OCI-LY7 (cell line): ENCODE results near the gene CCNL2. TPM values are rescaled to one million over a fixed set of nuclear protein-coding genes. Genes with fewer than 3 reads are reported as not detected.

Experiments
- BruUV-seq: library from RNA; stranded (reverse); fragments of 400-500 nt; replicated peaks from 2 replicates; lab custom pipeline; 2021; lab: Mats Ljungman, UMichigan
- CTCF ChIA-PET: fragments of 300-600 bp; sonication (Branson Sonifier 250); formaldehyde crosslinking; loops from one replicate; lab custom pipeline; 2022; ENCODE audit warnings: antibody characterized with exemption; ENCODE audit not compliant: unreplicated experiment; lab: Charles Lee
- POLR2A ChIA-PET: fragments of 300-600 bp; sonication (Branson Sonifier 250); formaldehyde crosslinking; loops from one replicate; lab custom pipeline; 2022; ENCODE audit warnings: antibody characterized with exemption; lab: Charles Lee
- DNase-seq: peaks from one replicate; pipeline ENCODE4 v3.0.0-alpha.2; 2015; ENCODE audit warnings: low spot score
- H2AFZ ChIP-seq: fragments of 200-600 bp; sonication (generic), shearing (Covaris generic); 2 replicates; pipeline ENCODE4 v1.6.1; 2014; ENCODE audit warnings: mild to moderate bottlenecking, antibody characterized with exemption, low read length, moderate library complexity
- H3K27ac ChIP-seq: fragments of 200-600 bp; sonication (generic); 2 replicates; pipeline ENCODE4 v1.5.1; 2014; ENCODE audit warnings: mixed run types, low read depth, mild to moderate bottlenecking, moderate library complexity, low read length, inconsistent platforms; ENCODE audit not compliant: poor library complexity, severe bottlenecking
- H3K36me3 ChIP-seq: fragments of 200-600 bp; sonication (generic); 2 replicates; pipeline ENCODE4 v1.6.1; 2014; ENCODE audit warnings: mild to moderate bottlenecking, antibody characterized with exemption, low read length, moderate library complexity, mixed read lengths; ENCODE audit not compliant: insufficient read depth
- H3K4me1 ChIP-seq: fragments of 200-600 bp; sonication (generic); 2 replicates; pipeline ENCODE4 v1.5.1; 2014; ENCODE audit warnings: mild to moderate bottlenecking, low read length; ENCODE audit not compliant: insufficient read depth, poor library complexity, severe bottlenecking
- H3K4me2 ChIP-seq: fragments of 200-600 bp; sonication (generic); 2 replicates; pipeline ENCODE4 v1.6.1; 2014; ENCODE audit warnings: mild to moderate bottlenecking, low read length
- H3K4me3 ChIP-seq: fragments of 200-600 bp; sonication (generic); 2 replicates; pipeline ENCODE4 v1.5.1; 2014; ENCODE audit warnings: mild to moderate bottlenecking, low read depth, low read length; ENCODE audit not compliant: poor library complexity, severe bottlenecking
- H3K79me2 ChIP-seq: fragments of 200-600 bp; sonication (generic); 2 replicates; pipeline ENCODE4 v1.6.1; 2016; ENCODE audit warnings: low read depth, mild to moderate bottlenecking, low read length, moderate library complexity, mixed read lengths; ENCODE audit not compliant: insufficient read depth
- H3K9me2 ChIP-seq: fragments of 200-600 bp; sonication (generic); 2 replicates; pipeline ENCODE4 v1.6.1; 2016; ENCODE audit warnings: mild to moderate bottlenecking, low read length, mixed read lengths; ENCODE audit not compliant: insufficient read depth
- H3K9me3 ChIP-seq: fragments of 200-600 bp; sonication (generic); 2 replicates; pipeline ENCODE4 v1.6.1; 2014; ENCODE audit warnings: mild to moderate bottlenecking, mixed run types, low read length, mixed read lengths
- H4K20me1 ChIP-seq: fragments of 200-600 bp; sonication (generic); 2 replicates; pipeline ENCODE4 v1.6.1; 2014; ENCODE audit warnings: mild to moderate bottlenecking, antibody characterized with exemption, low read length, moderate library complexity, mixed read lengths; ENCODE audit not compliant: insufficient read depth
- EZH2phosphoT487 ChIP-seq: fragments of 200-600 bp; sonication (generic); IDR thresholded peaks from 2 replicates; pipeline ENCODE4 v1.6.1; 2018; ENCODE audit warnings: low read depth, borderline replicate concordance, mild to moderate bottlenecking, mixed run types, antibody characterized with exemption, low read length, moderate library complexity, mixed read lengths
- intact Hi-C: fragments of 100-400 bp; cut with micrococcal nuclease; formaldehyde crosslinking; loops from one replicate; pipeline ENCODE4 v1.10.0; 2022; ENCODE audit not compliant: unreplicated experiment
- total RNA-seq, 2 experiments: library from RNA; depleted of rRNA in 1 of 2; stranded (reverse); fragments of >200 nt in 1 of 2; shearing (Covaris generic) in 1 of 2; gene quantifications; 2 replicates each; pipeline ENCODE4 v1.2.3, GENCODE V29; 2014 to 2022
- TF ChIP-seq, protein P1 (sequence below): fragments of 200-600 bp; sonication (generic); conservative IDR thresholded peaks from 2 replicates; pipeline ENCODE4 v1.5.1; 2014; ENCODE audit warnings: mild to moderate bottlenecking, antibody characterized with exemption, low read length, moderate library complexity, mixed read lengths

Gene CCNL2
- total RNA-seq, 2 experiments from 2014 or later = 213 to 307 TPM

DNA sequence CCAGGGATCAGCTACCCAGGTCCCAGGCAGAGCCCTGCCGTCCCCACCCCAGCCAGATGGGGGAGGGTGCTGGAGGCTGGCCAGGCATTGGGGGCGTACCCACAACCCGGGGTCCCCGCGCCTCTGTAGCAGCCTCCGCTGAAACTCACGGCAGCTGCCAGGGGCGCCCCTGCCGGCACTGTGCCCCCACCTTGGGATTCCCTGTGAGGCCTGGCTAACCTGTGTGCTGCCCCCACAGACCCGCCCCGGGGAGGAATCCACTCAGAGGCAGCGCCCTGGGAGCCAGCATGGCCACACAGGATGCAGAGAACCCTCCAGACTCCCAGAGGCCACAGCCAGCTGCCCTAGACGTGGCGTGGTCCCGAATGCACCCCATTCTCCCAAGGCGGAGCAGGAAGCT is 53.8 kb downstream of the CCNL2 start:
- Histone ChIP-seq H3K4me1 (peaks cover 10% of the 10 kb centered on the region), H3K9me3 (no peaks in the 10 kb centered on the region), H4K20me1 (no peaks in the 10 kb centered on the region; the same call in 1 of the 2 replicates), H3K27ac (no peak overlapping the region), H3K79me2 (no peaks in the 10 kb centered on the region), H3K9me2 (no peaks in the 10 kb centered on the region), H3K4me2 (no peak overlapping the region), H3K36me3 (peaks cover 6% of the 10 kb centered on the region), H3K4me3 (no peak overlapping the region), H2AFZ (no peak overlapping the region)
- intact Hi-C loops = loop anchor here (5.0 kb wide), 1 partner anchor 117 kb away; no protein-coding TSS in a partner anchor
- BruUV-seq = no TSS peak
- POLR2A ChIA-PET = interaction anchor here (1.0 kb wide), 1 partner anchor 27 kb away, joined by 3 read pairs; no protein-coding TSS in a partner anchor
- TF ChIP-seq EZH2phosphoT487 = no peak
- TF ChIP-seq, protein P1, sequence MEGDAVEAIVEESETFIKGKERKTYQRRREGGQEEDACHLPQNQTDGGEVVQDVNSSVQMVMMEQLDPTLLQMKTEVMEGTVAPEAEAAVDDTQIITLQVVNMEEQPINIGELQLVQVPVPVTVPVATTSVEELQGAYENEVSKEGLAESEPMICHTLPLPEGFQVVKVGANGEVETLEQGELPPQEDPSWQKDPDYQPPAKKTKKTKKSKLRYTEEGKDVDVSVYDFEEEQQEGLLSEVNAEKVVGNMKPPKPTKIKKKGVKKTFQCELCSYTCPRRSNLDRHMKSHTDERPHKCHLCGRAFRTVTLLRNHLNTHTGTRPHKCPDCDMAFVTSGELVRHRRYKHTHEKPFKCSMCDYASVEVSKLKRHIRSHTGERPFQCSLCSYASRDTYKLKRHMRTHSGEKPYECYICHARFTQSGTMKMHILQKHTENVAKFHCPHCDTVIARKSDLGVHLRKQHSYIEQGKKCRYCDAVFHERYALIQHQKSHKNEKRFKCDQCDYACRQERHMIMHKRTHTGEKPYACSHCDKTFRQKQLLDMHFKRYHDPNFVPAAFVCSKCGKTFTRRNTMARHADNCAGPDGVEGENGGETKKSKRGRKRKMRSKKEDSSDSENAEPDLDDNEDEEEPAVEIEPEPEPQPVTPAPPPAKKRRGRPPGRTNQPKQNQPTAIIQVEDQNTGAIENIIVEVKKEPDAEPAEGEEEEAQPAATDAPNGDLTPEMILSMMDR = no peak
- CTCF ChIA-PET = interaction anchor here (1.3 kb wide), 1 partner anchor 7 kb away, joined by 5 read pairs; no protein-coding TSS in a partner anchor
- no peak for DNase-seq

DNA sequence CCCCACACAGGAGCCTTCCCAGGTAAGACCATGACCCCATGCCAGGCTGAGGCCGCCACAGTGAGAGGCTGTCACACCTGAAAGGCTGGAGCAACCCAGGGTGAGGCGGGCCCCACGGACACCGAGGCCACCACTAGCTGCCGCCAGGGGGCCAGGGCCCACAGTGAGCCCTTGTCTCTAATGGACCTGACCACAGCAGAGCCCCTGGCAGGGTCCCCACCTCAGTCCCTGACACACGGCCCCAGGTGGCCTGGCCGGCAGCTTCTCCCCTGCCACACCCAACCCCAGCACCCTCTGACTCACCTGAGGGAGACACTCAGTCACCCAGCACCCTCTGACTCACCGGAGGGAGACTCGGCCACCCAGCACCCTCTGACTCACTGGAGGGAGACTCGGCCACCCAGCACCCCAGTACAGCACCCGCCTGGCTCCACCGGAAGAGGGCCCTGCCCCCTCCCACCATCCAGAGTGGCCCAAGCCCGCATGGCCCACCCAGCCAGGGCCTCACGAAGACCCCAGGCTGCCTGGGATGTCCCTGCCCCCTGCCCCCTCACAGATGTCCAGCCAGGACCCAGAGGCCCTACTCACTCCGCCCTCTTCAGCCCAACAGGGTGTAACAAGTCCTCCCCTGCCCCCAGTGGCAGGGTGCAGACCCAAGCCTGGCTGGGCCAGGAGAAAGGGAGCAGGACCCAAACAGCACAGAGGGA is 54.3 kb downstream of the CCNL2 start:
- POLR2A ChIA-PET = no interaction called here
- CTCF ChIA-PET = no interaction called here
- Histone ChIP-seq H3K4me2 (no peak overlapping the region), H2AFZ (no peak overlapping the region), H4K20me1 (no peaks in the 10 kb centered on the region; the same call in 1 of the 2 replicates), H3K9me3 (no peaks in the 10 kb centered on the region), H3K9me2 (no peaks in the 10 kb centered on the region), H3K4me1 (peaks cover 10% of the 10 kb centered on the region), H3K79me2 (no peaks in the 10 kb centered on the region), H3K4me3 (no peak overlapping the region), H3K27ac (no peak overlapping the region), H3K36me3 (peaks cover 10% of the 10 kb centered on the region)
- no TSS peak for BruUV-seq
- intact Hi-C loops = loop anchor here (5.0 kb wide), 1 partner anchor 117 kb away; no protein-coding TSS in a partner anchor
- TF ChIP-seq, protein P1 = peak; percentile 50; the same call in 1 of the 2 replicates
- TF ChIP-seq EZH2phosphoT487 = no peak
- no peak for DNase-seq
